H9 (cell line): ENCODE measurements around the gene PRELID1. TPM values are rescaled to one million over a fixed set of nuclear protein-coding genes. Genes with fewer than 3 reads are reported as not detected.

ENCODE experiments used
- DNase-seq: peaks from one replicate; pipeline ENCODE4 v3.0.0-alpha.2; 2017
- H2AFZ ChIP-seq: one replicate; pipeline ENCODE4 v1.6.1; 2013; ENCODE audit warnings: mild to moderate bottlenecking, low read length, control low read depth, moderate library complexity
- H2AK5ac ChIP-seq: 2 replicates; pipeline ENCODE4 v1.6.1; 2013; ENCODE audit warnings: low read length, control low read depth, mixed read lengths; ENCODE audit not compliant: insufficient read length
- H2BK120ac ChIP-seq: one replicate; pipeline ENCODE4 v1.6.1; 2013; ENCODE audit warnings: low read depth, mild to moderate bottlenecking, low read length, control low read depth, inconsistent platforms; ENCODE audit not compliant: poor library complexity, severe bottlenecking
- H2BK12ac ChIP-seq: 2 replicates; pipeline ENCODE4 v1.6.1; 2013; ENCODE audit warnings: low read length, control low read depth, mixed read lengths, low read depth; ENCODE audit not compliant: insufficient read length
- H2BK15ac ChIP-seq: 2 replicates; pipeline ENCODE4 v1.6.1; 2013; ENCODE audit warnings: low read depth, low read length, control low read depth
- H2BK20ac ChIP-seq: one replicate; pipeline ENCODE4 v1.6.1; 2013; ENCODE audit warnings: low read depth, mild to moderate bottlenecking, low read length, control low read depth, inconsistent platforms; ENCODE audit not compliant: poor library complexity, severe bottlenecking
- H2BK5ac ChIP-seq: 2 replicates; pipeline ENCODE4 v1.6.1; 2013; ENCODE audit warnings: low read length, control low read depth, mixed read lengths; ENCODE audit not compliant: insufficient read length
- H3K14ac ChIP-seq: 2 replicates; pipeline ENCODE4 v1.6.1; 2013; ENCODE audit warnings: low read length, control low read depth; ENCODE audit not compliant: insufficient read depth
- H3K18ac ChIP-seq: 2 replicates; pipeline ENCODE4 v1.6.1; 2013; ENCODE audit warnings: low read depth, mild to moderate bottlenecking, mixed read lengths, low read length, control low read depth; ENCODE audit not compliant: insufficient read length
- H3K23ac ChIP-seq: 2 replicates; pipeline ENCODE4 v1.6.1; 2013; ENCODE audit warnings: low read length, control low read depth, mixed read lengths, low read depth; ENCODE audit not compliant: insufficient read length
- H3K23me2 ChIP-seq: 2 replicates; pipeline ENCODE4 v1.6.1; 2013; ENCODE audit warnings: low read depth, mild to moderate bottlenecking, mixed read lengths, low read length, control low read depth; ENCODE audit not compliant: insufficient read length, poor library complexity, severe bottlenecking
- H3K27ac ChIP-seq: 2 replicates; pipeline ENCODE4 v1.5.1; 2013; ENCODE audit warnings: low read length, control low read depth, mixed read lengths, low read depth; ENCODE audit not compliant: insufficient read length
- H3K27me3 ChIP-seq: 2 replicates; pipeline ENCODE4 v1.6.1; 2013; ENCODE audit warnings: low read length, control low read depth, inconsistent platforms; ENCODE audit not compliant: insufficient read depth
- H3K4ac ChIP-seq: 2 replicates; pipeline ENCODE4 v1.6.1; 2013; ENCODE audit warnings: low read depth, mild to moderate bottlenecking, control low read depth, inconsistent platforms, low read length, moderate library complexity
- H3K4me1 ChIP-seq: 2 replicates; pipeline ENCODE4 v1.6.1; 2013; ENCODE audit warnings: low read length, control low read depth, inconsistent platforms; ENCODE audit not compliant: insufficient read depth
- H3K4me2 ChIP-seq: 2 replicates; pipeline ENCODE4 v1.6.1; 2013; ENCODE audit warnings: low read length, control low read depth, mixed read lengths; ENCODE audit not compliant: insufficient read length, insufficient read depth
- H3K56ac ChIP-seq: 2 replicates; pipeline ENCODE4 v1.6.1; 2013; ENCODE audit warnings: low read depth, mild to moderate bottlenecking, mixed read lengths, low read length, control low read depth; ENCODE audit not compliant: insufficient read length
- H3K79me1 ChIP-seq: 2 replicates; pipeline ENCODE4 v1.6.1; 2013; ENCODE audit warnings: low read depth, mild to moderate bottlenecking, moderate library complexity, low read length, control low read depth, inconsistent platforms; ENCODE audit not compliant: insufficient read depth, poor library complexity, severe bottlenecking
- H3K79me2 ChIP-seq: 2 replicates; pipeline ENCODE4 v1.6.1; 2013; ENCODE audit warnings: low read length, control low read depth, inconsistent platforms; ENCODE audit not compliant: insufficient read depth
- H3K9ac ChIP-seq: 2 replicates; pipeline ENCODE4 v1.6.1; 2013; ENCODE audit warnings: low read length, control low read depth, mixed read lengths; ENCODE audit not compliant: insufficient read length; ENCODE audit errors: extremely low read depth
- H3K9me3 ChIP-seq: one replicate; pipeline ENCODE4 v1.6.1; 2013; ENCODE audit warnings: low read depth, low read length, inconsistent platforms; ENCODE audit not compliant: control insufficient read depth
- H3T11ph ChIP-seq: one replicate; pipeline ENCODE4 v1.6.1; 2013; ENCODE audit warnings: mild to moderate bottlenecking, low read length, control low read depth, inconsistent platforms
- H4K20me1 ChIP-seq: one replicate; pipeline ENCODE4 v1.6.1; 2013; ENCODE audit not compliant: control insufficient read depth, insufficient read length, insufficient read depth
- H4K5ac ChIP-seq: 2 replicates; pipeline ENCODE4 v1.6.1; 2013; ENCODE audit warnings: low read depth, mild to moderate bottlenecking, mixed read lengths, low read length, control low read depth; ENCODE audit not compliant: insufficient read length
- H4K8ac ChIP-seq: replicated peaks from 2 replicates; pipeline ENCODE4 v1.6.1; 2013; ENCODE audit warnings: low read length, control low read depth, mixed read lengths, low read depth; ENCODE audit not compliant: insufficient read length
- H4K91ac ChIP-seq: 2 replicates; pipeline ENCODE4 v1.6.1; 2013; ENCODE audit warnings: low read depth, mild to moderate bottlenecking, moderate library complexity, mixed read lengths, low read length, control low read depth; ENCODE audit not compliant: insufficient read length
- H3K27ac Mint-ChIP-seq, 3 experiments: 2 replicates in 2 of 3; 3 replicates in 1 of 3; pipeline ENCODE4 v1.8.0; 2020 to 2021; ENCODE audit warnings: mixed read lengths in 3 of 3, mild to moderate bottlenecking in 1 of 3, moderate library complexity in 1 of 3
- H3K27me3 Mint-ChIP-seq: 2 replicates; pipeline ENCODE4 v1.8.0; 2021; ENCODE audit warnings: low read depth, mild to moderate bottlenecking, moderate library complexity, mixed read lengths
- H3K36me3 Mint-ChIP-seq, 3 experiments: 2 replicates in 2 of 3; 3 replicates in 1 of 3; pipeline ENCODE4 v1.8.0; 2020 to 2021; ENCODE audit warnings: low read depth in 3 of 3, mixed read lengths in 3 of 3; ENCODE audit not compliant: insufficient read depth in 1 of 3
- H3K4me1 Mint-ChIP-seq, 2 experiments: 2 replicates each; pipeline ENCODE4 v1.8.0; 2020; ENCODE audit warnings: mixed read lengths in 2 of 2
- H3K4me3 Mint-ChIP-seq, 2 experiments: 2 replicates in 1 of 2; 3 replicates in 1 of 2; pipeline ENCODE4 v1.8.0; 2020 to 2021; ENCODE audit warnings: mild to moderate bottlenecking in 2 of 2, mixed read lengths in 2 of 2, moderate library complexity in 1 of 2
- H3K9me3 Mint-ChIP-seq, 2 experiments: 2 replicates in 1 of 2; 3 replicates in 1 of 2; pipeline ENCODE4 v1.8.0; 2020; ENCODE audit warnings: mild to moderate bottlenecking in 2 of 2, mixed read lengths in 2 of 2, moderate library complexity in 1 of 2
- WGBS: extraction: QIAGEN DNeasy Blood & Tissue Kit; methylation state at CpG from one replicate; pipeline ENCODE4 v1.1.7; 2013; ENCODE audit warnings: missing lambda C conversion rate, low lambda C conversion rate, mixed read lengths; ENCODE audit not compliant: insufficient read length; ENCODE audit errors: extremely low coverage; 5-methylcytosine and 5-hydroxymethylcytosine counted together
- total RNA-seq: library from RNA; stranded (reverse); gene quantifications from 2 replicates; pipeline ENCODE4 v1.2.1, GENCODE V29; 2021
- TF ChIP-seq, protein P1 (sequence below): fragments of 200-600 bp; sonication (generic); conservative IDR thresholded peaks from 3 replicates; pipeline ENCODE4 v1.8.0; 2021; ENCODE audit warnings: antibody characterized with exemption, mild to moderate bottlenecking

The PRELID1 gene
- total RNA-seq, 1 experiment from 2014 or later = 213 TPM

DNA sequence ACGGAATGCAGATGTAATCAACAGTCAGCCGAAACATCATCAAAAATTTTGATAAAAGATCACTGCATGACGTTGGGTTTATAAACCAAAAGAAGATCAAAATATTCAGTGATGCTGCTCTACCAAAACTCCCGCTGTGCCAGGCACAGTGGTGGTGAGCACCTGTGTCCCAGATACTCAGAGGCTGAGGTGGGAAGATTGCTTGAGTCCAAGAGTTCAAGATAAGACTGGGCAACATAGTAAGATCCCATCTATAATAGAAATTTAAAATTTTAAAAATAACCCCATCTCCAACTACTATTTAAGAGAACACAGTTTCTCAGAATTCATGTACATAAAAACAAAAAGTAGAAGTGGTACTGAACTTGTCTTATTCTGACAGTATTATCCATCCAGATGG, 44.1 kb downstream of the PRELID1 start:
- Histone ChIP-seq H3K4me1 (peaks cover 3% of the 10 kb centered on the region; the same call in 1 of the 2 replicates), H3K14ac (no peak overlapping the region), H3K9me3 (no peaks in the 10 kb centered on the region), H3K27me3 (no peaks in the 10 kb centered on the region), H4K5ac (no peak overlapping the region), H3K9ac (no peak overlapping the region), H3K4ac (no peak overlapping the region), H2BK15ac (no peak overlapping the region), H4K20me1 (no peaks in the 10 kb centered on the region), H4K8ac (no peak overlapping the region), H3K79me1 (peaks cover 4% of the 10 kb centered on the region), H3K23ac (no peak overlapping the region), H3K18ac (no peak overlapping the region), H2BK20ac (no peak overlapping the region), H2BK120ac (no peak overlapping the region), H2AFZ (no peak overlapping the region), H2AK5ac (no peak overlapping the region), H3T11ph (no peak overlapping the region), H2BK12ac (no peak overlapping the region), H3K79me2 (peaks cover 19% of the 10 kb centered on the region), H3K23me2 (peaks cover 7% of the 10 kb centered on the region), H4K91ac (no peak overlapping the region), H2BK5ac (no peak overlapping the region), H3K4me2 (no peak overlapping the region), H3K27ac (no peak overlapping the region), H3K56ac (no peak overlapping the region)
- WGBS = no CpG with 5 or more reads among the region's 4 CpGs
- no peak overlapping the region for H3K27ac Mint-ChIP-seq
- TF ChIP-seq, protein P1, sequence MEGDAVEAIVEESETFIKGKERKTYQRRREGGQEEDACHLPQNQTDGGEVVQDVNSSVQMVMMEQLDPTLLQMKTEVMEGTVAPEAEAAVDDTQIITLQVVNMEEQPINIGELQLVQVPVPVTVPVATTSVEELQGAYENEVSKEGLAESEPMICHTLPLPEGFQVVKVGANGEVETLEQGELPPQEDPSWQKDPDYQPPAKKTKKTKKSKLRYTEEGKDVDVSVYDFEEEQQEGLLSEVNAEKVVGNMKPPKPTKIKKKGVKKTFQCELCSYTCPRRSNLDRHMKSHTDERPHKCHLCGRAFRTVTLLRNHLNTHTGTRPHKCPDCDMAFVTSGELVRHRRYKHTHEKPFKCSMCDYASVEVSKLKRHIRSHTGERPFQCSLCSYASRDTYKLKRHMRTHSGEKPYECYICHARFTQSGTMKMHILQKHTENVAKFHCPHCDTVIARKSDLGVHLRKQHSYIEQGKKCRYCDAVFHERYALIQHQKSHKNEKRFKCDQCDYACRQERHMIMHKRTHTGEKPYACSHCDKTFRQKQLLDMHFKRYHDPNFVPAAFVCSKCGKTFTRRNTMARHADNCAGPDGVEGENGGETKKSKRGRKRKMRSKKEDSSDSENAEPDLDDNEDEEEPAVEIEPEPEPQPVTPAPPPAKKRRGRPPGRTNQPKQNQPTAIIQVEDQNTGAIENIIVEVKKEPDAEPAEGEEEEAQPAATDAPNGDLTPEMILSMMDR = no peak
- no peaks in the 10 kb centered on the region; the same call in 1 of the 2 replicates for H3K27me3 Mint-ChIP-seq
- no peak for DNase-seq
- H3K4me3 Mint-ChIP-seq = no peak overlapping the region
- peaks cover 4 to 31% (median 31%) of the 10 kb centered on the region in 3 experiments; a peak in 6 of 7 replicates for H3K36me3 Mint-ChIP-seq
- H3K4me1 Mint-ChIP-seq = peaks cover 20 to 24% of the 10 kb centered on the region in 2 experiments
- H3K9me3 Mint-ChIP-seq = no peaks in the 10 kb centered on the region
